ENCODE measurements around the gene CD3E.

DNA sequence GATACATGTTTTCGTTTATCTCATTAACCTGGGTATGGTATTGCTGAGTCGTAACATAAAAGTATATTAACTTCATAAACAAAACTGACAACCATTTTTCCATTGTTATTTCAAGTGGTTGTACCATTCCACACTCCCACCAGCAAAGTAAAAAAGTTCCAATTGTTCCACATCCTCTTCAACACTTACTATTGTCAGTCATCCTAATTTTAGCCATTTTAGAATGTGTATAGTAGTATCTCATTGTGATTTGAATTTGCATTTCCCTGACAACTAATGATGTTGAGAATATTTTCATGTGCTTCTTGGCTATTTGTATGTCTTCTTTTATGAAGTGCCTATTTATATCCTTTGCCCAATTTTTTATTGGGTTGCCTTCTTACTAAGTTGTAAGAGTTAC is 10.5 kb upstream of the CD3E start:
- TF ChIP-seq L3MBTL2 (conservative IDR thresholded peaks at IDR 0.05) (no peak), SP1 (IDR thresholded peaks at IDR 0.05) (no peak), FOXK2 (IDR thresholded peaks at IDR 0.05) (no peak), FOXA1 (IDR thresholded peaks at IDR 0.05) (no peak), BHLHE40 (IDR thresholded peaks at IDR 0.05; ENCODE audit: borderline replicate concordance) (no peak), LEF1 (IDR thresholded peaks at IDR 0.05; ENCODE audit: borderline replicate concordance) (no peak), HDGF (IDR thresholded peaks at IDR 0.05; ENCODE audit: borderline replicate concordance) (no peak)

All from HEK293T (cell line).